Cardiac septum (tissue), 1 donor: ENCODE results near the gene TRPM3. TPM values are rescaled to one million over a fixed set of nuclear protein-coding genes. Genes with fewer than 3 reads are reported as not detected.

Experiments used
- DNase-seq: peaks from one replicate; pipeline ENCODE4 v3.0.0-alpha.2; 2020; ENCODE audit warnings: low spot score
- intact Hi-C: fragments of 100-400 bp; cut with DNase I; formaldehyde crosslinking; loops from one replicate; pipeline ENCODE4 v1.14.0; 2022
- total RNA-seq: library from RNA; stranded (reverse); fragmentation: NEBNext Ultra II Directional; extraction: Animal tissue kit (Norgen Biotek cat#: 25700); gene quantifications from one replicate; pipeline ENCODE4 v1.2.1, GENCODE V29; 2021
- donor health status: DM: no; HTN: no; CAD: no.

Gene TRPM3
- total RNA-seq, 1 donor from 2014 or later, result 0.51 TPM

DNA sequence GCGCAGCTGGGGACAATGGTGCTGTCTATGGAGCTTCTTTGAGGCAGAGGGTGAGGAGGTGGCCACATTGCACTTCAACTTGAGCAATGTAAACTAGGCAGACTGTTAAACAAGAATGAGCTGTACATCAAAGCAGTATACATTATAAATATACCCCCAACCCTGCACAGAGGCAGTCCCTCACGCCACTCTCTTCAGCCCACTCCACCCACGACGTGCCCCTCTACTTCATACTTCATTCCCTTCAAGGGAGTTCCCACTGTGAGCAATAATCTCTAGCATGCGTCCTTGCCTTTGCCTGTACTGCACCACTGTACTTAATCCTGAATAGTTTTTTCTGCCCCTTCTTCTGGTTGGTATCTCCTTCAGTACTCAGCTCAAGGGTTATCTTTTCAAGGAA is 14.4 kb downstream of the TRPM3 start:
- intact Hi-C loops, result no loop called here

DNA sequence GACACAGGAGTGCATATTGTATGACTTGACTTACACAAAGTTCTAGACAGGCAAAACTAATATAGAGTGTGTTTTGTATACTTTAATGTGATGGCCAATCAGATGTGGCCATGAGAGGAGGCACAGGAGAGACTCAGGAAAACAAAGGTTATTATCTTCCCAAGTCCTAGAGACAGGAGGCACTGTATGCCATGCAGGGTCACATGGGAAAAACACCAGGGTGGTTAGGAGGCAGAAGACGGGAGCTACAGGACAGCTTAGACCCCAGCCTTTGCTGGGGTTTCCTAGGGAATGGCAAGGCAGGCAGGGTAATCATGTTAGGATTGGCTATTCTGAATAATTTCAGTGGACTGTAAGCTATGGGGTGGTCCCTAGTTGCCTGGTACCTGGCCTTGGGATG is 16.2 kb downstream of the TRPM3 start:
- no peak for DNase-seq
- intact Hi-C loops, result no loop called here

More for the DNA sequence above, 14.4 kb downstream of the TRPM3 start:
- DNase-seq, result no peak

DNA sequence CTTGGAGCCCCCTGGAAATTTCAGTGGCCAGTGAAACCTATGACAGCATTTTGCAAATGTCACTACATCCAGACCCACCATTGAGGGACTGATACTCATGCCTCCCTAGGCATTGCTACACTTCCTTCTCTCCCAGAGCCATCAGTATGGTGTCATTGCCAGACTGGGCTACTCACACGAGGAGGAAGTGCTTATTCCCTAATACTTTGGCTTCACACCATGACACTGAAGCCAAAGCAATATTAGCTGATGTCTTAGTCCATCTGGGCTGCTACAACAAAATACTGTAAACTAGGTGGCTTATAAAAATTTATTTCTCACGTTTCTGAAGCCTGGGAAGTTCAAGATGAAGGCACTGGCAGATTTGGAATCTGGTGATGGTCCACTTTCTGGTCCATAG is 22.6 kb downstream of the TRPM3 start:
- intact Hi-C loops, result no loop called here

DNA sequence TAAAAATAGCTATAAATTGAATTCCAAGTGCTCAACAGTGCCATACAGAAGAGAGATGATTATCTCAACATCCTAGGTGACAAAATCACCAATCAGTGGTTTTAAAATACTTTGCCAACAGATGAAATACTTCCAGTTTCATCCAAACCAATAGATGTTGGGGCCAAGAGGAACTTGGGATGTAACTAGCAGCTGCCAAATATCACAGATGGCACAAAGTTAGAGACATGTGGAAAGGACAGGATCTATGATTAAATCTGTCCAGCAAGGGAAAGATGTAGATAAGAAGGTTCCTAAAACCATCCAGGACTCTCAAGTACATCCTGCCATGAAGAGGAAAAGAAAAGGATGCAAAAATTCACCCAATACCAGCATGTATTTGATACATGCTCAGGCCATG is 23.8 kb downstream of the TRPM3 start:
- intact Hi-C loops, result no loop called here
- DNase-seq, result no peak

More for the DNA sequence above, 22.6 kb downstream of the TRPM3 start:
- no peak for DNase-seq

DNA sequence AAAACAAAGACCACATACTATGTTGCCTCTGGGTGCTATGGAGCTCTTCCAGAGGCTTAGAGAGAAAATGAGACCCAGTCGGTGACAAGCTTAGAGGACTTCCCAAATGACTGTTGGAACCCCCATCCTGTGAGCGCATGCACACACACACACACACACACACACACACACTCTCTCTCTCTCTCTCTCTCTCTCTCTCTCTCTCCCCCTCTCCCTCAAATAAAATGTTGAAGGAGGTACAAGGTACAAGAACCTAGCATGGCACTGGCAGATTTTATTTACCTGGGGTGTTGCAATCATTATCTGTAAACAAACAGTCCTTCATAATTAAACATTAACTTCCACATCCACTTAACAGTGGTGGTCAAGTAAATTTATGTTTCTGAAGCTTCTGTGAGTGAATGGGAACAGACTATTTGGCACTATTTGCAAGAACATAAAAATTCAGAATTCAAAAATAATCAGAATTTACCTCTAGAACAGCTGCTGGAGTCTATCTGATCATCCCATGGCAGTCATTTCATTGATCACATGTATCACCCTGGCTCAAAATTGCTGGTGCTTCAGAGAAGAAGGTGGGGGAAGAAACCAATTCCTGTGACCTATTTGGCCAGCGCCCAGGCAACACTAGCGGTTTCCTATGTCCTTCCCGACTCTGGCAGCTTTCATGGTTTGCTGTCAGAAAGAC is 24.9 kb downstream of the TRPM3 start:
- no peak for DNase-seq
- intact Hi-C loops, result no loop called here

DNA sequence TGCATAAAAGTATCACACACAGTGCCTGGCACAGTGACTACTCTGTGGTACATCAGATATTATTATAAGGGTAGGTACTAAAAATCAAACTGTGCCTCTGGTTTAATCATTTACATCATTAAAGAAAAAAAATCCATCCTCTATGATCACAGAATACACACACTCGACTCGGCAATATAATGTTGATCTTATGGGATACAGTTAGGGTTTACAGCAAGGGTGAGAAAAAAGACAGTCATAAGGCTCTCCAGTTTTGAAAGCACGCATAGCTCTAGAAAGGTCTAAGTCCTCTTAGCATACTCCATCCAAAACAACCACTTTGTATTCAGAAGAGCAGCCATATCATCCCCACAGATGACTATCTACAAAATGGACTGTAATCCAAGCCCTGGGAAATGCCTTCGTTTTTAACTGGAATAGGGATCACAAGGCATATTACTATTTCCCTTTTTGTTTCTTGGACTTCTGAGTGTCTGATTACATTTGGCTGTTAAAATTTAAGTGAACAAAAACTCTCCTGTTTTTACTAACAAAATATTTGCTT is 26.6 kb downstream of the TRPM3 start:
- intact Hi-C loops, result no loop called here
- DNase-seq, result no peak

DNA sequence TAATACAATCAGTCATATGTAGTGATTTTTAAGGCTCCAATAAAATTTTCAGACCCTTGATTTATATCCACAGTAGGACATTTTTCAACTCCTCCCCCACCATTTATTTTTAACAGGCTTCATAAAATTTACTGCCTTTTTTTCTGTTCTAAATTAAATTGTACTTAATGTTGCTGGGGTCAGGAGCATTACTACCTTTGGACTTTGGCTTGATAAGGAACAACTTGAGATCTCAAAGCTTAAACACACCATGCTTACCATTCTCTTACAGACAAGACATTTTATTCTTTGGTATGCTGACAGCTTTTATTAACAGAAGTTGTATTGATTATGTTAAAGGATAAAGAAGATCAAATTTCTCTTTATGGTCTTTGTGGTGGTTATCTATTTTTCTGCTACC is 30.5 kb downstream of the TRPM3 start:
- no peak for DNase-seq
- intact Hi-C loops, result no loop called here

DNA sequence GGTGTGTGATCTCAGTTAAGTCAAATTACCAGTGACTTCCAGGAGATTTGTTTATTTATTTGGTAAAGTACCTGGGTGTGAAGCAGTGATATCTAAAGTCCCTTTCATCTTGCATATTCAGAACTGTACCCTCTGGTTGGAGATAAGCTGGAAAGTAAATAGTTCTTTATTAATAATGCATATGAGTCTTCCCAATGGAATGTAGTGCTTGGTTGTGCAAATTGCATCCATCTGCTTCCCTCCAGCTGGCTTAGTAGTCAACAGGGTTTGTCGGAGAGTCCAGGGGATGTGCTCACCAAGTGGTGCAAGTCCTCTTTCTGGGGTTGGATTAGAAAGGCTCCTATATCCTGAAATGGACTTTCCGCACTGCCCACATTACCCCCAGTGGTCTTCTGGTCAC is 42.0 kb downstream of the TRPM3 start:
- intact Hi-C loops, result no loop called here

DNA sequence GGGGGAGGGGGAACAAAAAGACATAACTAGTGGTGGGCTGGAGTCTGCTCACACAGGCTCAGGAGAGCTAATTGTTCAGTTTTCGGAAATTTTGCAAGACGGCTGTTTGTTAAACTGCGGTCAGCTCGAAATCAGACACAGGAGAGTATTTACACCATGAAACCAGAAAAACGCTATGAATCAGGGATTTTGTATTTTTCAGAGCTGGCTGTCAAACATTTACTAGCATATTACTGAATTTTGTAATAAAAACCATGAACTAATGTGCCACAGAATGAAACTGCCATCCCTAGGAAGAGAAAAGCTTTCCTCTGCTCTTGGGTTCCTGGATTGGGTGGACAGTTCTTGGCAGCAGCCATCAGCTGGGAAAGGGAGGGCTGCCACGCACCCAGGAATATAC is 45.3 kb downstream of the TRPM3 start:
- no peak for DNase-seq
- intact Hi-C loops, result no loop called here

More for the DNA sequence above, 42.0 kb downstream of the TRPM3 start:
- DNase-seq, result no peak

DNA sequence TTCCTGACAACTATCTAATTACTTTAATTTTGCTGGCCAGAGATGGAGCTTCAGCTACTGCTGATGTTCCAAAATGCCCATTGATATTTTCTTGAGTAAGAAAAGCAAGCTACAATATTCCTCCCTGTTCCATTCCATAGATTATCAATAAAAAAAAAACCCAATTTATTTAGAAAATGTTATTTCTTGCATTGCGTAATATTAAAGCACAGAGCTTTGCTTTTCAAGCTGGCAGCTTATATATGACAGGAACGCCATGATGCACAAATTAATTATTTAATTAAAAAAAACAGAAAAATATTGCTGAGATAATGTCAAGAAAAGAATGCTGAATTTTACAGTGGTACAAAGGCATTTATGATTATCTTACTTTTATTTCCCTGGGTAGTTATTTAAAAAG is 47.9 kb downstream of the TRPM3 start:
- intact Hi-C loops, result no loop called here
- DNase-seq, result no peak

DNA sequence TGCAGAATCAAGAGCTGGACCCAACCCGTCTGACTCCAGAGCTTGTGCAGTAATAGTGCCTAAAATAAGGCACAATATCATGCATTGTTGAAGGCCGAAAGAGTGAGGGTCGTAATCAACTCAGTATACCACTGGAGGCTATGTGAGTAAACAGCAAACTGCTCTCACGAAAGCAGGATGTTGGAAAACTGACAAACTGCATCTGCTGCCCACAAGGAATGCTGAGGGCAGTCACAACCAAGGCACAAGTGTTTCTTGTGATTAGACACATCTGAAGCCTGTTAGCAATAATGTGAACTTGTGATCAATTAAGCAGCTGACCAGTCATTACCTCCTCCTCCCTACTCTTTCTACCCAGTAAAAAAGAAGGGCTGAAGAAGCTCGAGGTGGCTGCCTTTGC is 48.8 kb downstream of the TRPM3 start:
- DNase-seq, result no peak
- intact Hi-C loops, result no loop called here

DNA sequence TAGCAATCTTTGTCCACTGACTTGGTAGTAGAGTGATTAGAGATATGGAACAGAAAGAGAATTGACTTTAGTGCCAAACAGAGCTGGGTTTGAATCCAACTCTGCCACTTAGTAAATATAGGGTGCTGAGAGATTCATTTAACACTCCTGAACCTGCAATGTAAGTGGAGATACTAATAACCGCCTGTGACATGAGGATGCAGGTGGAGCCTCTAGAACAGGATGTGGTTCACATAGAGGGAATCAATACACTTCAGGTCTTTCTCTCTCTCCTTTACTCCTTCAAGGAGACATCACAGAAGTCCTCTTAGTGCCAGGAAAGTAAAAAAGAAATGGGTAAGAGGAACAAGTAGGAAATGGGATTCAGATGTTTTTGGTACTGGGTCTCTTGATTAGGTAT is 49.8 kb downstream of the TRPM3 start:
- no peak for DNase-seq
- intact Hi-C loops, result no loop called here

DNA sequence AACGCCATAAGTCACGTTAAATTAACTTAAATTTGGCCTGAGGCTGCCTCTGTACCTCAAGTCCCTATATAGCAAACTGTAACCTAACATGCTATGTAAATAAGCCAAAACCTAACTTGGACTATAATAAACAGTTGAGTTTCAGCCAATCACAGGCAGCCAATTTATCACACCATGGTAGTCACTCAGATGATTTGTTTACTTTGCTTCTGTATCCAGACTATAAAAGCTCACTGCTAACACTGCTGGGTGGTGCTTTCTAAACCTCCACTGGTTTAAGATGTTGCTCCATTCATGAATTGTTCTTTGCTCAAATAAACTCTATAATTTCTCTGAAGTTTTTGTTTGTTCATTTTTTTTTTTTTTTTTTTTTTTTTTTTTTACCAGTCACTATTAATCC is 62.8 kb downstream of the TRPM3 start:
- intact Hi-C loops, result no loop called here
- DNase-seq, result no peak

DNA sequence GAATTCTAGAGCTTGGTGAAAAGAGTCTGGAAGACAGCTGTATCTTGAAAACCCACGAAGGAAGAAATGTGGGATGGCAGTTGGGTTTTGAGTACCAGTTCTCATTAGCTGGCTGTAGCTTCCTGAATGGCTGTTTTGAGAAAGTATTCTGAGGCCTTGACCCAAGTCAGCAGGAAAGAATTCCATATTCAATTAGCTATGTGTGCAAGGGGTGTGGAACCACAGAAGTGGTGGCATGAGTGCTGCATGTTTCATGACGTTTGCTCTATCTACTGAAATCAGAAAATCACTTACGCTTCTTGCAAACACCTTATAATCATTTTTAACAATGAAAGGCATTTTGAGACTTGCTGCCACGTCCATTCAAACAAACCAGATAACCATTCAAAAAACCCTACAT is 69.1 kb downstream of the TRPM3 start:
- DNase-seq, result no peak
- intact Hi-C loops, result no loop called here

DNA sequence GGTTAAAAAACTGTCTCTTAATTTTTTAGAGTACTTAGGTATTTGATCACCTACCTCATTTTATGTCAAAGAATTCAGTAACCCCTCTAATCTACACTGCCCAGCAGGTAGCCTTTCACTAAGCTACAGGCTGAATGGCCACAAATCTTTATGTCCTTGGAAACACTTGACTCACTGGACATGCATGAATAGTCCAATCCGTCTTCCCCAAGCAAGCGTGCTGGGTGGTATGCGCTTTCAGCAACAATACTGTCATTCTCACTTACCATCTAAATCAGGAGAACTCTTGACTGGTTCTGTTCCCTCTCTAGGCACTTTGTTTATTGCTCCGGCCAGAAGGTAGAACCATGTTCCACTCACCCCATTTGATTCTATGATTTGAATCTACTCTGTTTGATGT is 73.1 kb downstream of the TRPM3 start:
- no peak for DNase-seq
- intact Hi-C loops, result no loop called here

DNA sequence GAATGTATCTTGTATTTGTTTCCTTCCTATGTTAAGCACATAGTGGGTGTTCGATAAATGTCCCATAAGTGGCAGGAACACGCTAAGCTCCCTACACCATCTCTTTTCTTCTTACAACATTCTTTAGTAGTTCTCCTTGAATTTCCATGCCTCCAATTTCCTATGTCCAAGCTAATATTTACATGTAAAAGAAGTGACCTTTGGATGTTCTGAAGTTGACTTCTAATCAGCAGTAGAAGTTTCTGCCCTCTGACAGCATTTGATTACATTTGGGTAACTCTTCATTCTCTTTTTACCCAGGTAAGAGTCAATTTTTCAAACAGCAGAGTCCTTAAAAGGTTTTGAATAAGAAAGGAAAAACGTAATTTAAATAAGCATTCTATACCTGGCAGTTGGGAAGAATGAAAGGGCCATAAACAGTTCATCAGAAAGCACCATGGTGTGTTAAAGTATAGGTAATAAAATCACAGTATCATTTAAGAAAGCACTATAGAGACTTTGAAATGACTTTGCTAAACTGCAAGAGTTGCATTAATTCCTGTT is 78.9 kb downstream of the TRPM3 start:
- no peak for DNase-seq
- intact Hi-C loops, result no loop called here

DNA sequence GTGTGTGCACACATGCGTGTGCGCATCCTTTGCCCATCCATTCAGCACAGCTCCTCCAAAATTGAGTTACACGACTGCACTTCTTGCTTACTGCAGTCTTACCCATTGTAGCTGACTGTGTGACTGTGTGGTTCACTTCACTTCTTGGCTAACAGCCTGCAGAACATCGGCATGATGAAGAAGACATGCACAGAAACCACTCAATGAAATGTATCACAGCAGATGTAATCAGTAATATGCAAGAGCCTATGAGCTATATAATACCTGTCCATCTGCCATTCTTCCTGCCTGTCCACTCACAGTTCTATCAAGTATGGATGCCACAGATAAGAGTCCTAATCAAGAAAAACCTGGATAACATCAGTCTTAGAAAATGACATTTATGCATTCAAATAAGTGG is 83.9 kb downstream of the TRPM3 start:
- no peak for DNase-seq
- intact Hi-C loops, result no loop called here

DNA sequence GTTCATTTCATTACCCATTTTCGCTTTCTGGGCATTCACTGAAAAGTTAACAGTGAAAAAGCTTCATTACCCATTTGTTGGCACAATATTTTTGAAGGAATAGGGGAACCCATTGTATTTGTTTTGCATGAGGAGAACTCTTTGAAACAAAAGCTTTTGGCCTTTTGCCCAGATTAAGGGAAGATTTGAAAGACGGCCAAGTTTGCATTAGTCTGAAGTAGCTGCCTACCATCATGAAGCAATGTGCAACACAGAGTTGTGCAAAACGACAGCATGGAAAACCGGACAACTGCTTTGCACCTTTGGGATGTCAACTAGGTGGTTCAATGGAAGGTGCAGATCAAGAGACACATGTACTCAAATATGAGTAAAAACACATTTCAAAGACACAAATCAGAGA is 84.9 kb downstream of the TRPM3 start:
- no peak for DNase-seq
- intact Hi-C loops, result no loop called here

DNA sequence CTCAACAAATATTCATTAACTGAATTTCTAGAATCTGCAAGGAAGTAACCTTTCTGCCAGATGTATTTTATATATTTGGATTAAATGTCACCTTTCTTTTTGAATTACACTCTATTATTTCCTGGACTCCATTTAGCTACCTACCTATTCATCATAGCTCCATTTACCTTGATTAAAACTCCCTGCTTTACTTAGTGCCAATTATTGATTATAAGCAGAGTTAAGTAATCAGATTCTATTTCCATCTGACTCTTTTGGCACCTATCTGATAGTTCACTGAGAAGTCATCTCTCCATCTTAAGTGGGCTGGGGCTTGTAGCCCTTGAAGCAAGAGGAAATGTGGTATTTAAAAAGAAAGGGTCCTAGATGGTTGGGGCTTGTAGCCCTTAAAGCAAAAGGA is 88.6 kb downstream of the TRPM3 start:
- intact Hi-C loops, result no loop called here
- DNase-seq, result no peak

DNA sequence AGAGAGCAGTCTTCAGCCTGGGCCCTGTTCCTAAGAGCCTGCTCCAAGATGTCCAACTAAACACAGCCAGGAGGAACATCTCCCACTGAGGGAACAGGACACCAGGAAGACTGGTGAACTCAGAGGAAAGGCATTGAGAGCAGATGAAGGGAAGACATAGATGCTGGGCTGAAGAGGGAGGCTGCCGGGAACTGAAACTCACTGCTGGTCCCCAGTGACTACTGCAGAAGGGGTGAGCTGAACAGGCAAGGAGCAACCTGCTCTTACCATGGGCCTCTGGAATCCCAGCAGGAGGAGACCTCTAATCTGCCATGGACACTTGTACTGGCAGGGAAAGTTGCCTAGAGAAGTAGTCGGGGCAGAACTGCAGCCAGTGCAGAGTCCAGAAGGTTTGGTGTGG is 95.7 kb downstream of the TRPM3 start:
- intact Hi-C loops, result no loop called here
- no peak for DNase-seq

DNA sequence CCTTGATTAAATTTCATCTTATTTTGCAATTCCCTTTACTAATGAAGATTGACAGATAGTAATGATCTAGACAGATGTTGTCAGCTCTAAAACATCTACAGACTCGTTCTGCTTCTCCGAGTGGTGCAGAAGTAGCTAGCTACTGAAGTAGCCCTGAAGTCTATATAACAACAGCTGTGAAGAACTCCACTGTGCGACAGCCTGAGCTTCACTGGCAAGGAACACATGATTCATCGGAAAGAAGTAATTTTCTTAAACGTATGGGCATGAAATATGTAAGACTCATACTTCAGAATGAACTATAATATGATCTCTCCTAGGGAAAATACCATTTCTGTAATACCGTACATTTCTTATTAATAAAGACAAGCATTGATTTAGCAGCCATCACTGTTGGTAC is 96.2 kb downstream of the TRPM3 start:
- no peak for DNase-seq
- intact Hi-C loops, result no loop called here

DNA sequence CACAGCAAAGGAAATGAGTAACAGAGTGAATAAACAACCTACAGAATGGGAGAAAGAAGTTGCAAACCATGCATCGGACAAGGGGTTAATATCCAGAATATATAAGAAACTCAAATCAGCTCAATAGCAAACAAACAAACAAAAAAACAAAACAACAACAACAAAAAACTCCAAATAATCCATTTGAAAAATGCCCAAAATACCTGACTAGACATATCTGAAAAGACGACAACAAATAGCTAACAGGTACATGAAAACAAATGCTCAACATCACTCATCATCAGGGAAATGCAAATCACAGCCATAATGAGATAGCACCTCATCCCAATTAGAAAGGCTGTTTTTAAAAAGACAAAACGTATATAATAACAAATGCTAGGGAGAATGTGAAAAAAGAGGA is 111.2 kb downstream of the TRPM3 start:
- intact Hi-C loops, result no loop called here
- DNase-seq, result no peak
